CD4-positive, alpha-beta T cell (primary cell): Measurements from ENCODE around the gene SYNE1. TPM values are rescaled to one million over a fixed set of nuclear protein-coding genes. Genes with fewer than 3 reads are reported as not detected.

Experiments used
- ATAC-seq: fragments of 200-7000 bp; cut with Tn5 transposase; one replicate; pipeline ENCODE4 v1.10.0; 2022; ENCODE audit warnings: mild to moderate bottlenecking; ENCODE audit not compliant: poor library complexity
- CTCF ChIA-PET: fragments of 350-600 bp; sonication (Branson Sonifier 250); formaldehyde crosslinking; loops from one replicate; lab custom pipeline; 2021; ENCODE audit warnings: antibody characterized with exemption, inconsistent platforms; lab: Charles Lee
- POLR2A ChIA-PET: fragments of 350-600 bp; sonication (Branson Sonifier 250); formaldehyde crosslinking; loops from one replicate; lab custom pipeline; 2021; ENCODE audit warnings: antibody characterized with exemption, inconsistent platforms; lab: Charles Lee
- DNase-seq, 14 experiments: peaks; one replicate each; pipeline ENCODE4 v3.0.0-alpha.2; 2013 to 2020; ENCODE audit warnings: mixed read lengths in 2 of 14
- H3K27ac ChIP-seq, 2 donors: one replicate each; pipeline versions ENCODE4 v1.5.1 to v1.7.0; 2013; ENCODE audit warnings: low read length in 2 of 2, low read depth in 1 of 2, mild to moderate bottlenecking in 1 of 2
- H3K27me3 ChIP-seq, 2 experiments: 1 replicate in 1 of 2; 2 replicates in 1 of 2; pipeline versions ENCODE4 v1.6.1 to v1.7.0; 2013; ENCODE audit warnings: low read length in 2 of 2, control low read depth in 1 of 2, mild to moderate bottlenecking in 1 of 2, moderate library complexity in 1 of 2; ENCODE audit not compliant: insufficient read depth in 2 of 2, control insufficient read depth in 1 of 2
- H3K36me3 ChIP-seq: one replicate; pipeline ENCODE4 v1.6.1; 2013; ENCODE audit warnings: low read length, control low read depth; ENCODE audit not compliant: insufficient read depth
- H3K4me1 ChIP-seq: one replicate; pipeline ENCODE4 v1.6.1; 2013; ENCODE audit warnings: low read length, control low read depth; ENCODE audit not compliant: insufficient read depth
- H3K4me3 ChIP-seq: one replicate; pipeline ENCODE4 v1.5.1; 2013; ENCODE audit warnings: mild to moderate bottlenecking, low read length, moderate library complexity
- H3K9me3 ChIP-seq, 2 experiments: 1 replicate in 1 of 2; 2 replicates in 1 of 2; pipeline versions ENCODE4 v1.6.1 to v1.7.0; 2013; ENCODE audit warnings: low read length in 2 of 2, mild to moderate bottlenecking in 2 of 2, control low read depth in 1 of 2, moderate library complexity in 1 of 2; ENCODE audit not compliant: control insufficient read depth in 1 of 2, insufficient read depth in 1 of 2
- H3K27ac Mint-ChIP-seq: one replicate; pipeline ENCODE4 v1.8.0; 2020; ENCODE audit warnings: mixed read lengths
- H3K27me3 Mint-ChIP-seq: one replicate; pipeline ENCODE4 v1.8.0; 2021; ENCODE audit warnings: mixed read lengths
- H3K36me3 Mint-ChIP-seq: one replicate; pipeline ENCODE4 v1.8.0; 2021; ENCODE audit warnings: low read depth, mixed read lengths
- H3K4me1 Mint-ChIP-seq: one replicate; pipeline ENCODE4 v1.8.0; 2021; ENCODE audit warnings: low read depth, mixed read lengths
- H3K4me3 Mint-ChIP-seq: one replicate; pipeline ENCODE4 v1.8.0; 2020; ENCODE audit warnings: mild to moderate bottlenecking, mixed read lengths
- H3K9me3 Mint-ChIP-seq: one replicate; pipeline ENCODE4 v1.8.0; 2020; ENCODE audit warnings: mixed read lengths
- intact Hi-C, 2 experiments: fragments of 100-400 bp; cut with DNase I in 1 of 2; cut with micrococcal nuclease in 1 of 2; formaldehyde crosslinking; loops; one replicate each; pipeline versions ENCODE4 v1.15.1 to v1.9.0; 2023 to 2025; cut with DNase I, micrococcal nuclease
- total RNA-seq, 174 experiments: library from RNA in 2 of 174; stranded (reverse) in 2 of 174; gene quantifications; one replicate each; pipeline ENCODE4 v1.2.3 and lab custom pipeline; 2021 to 2026
- TF ChIP-seq, protein P1 (sequence below): fragments of 200-600 bp; IDR thresholded peaks from one replicate; pipeline ENCODE4 v1.8.0; 2022; ENCODE audit warnings: antibody characterized with exemption, mild to moderate bottlenecking

The SYNE1 gene
- total RNA-seq, 2 experiments from 2014 or later, result 94.9 to 108 TPM

- Mint-ChIP-seq H3K36me3 (peaks cover 84% of the 10 kb centered on the region), H3K4me1 (no peaks in the 10 kb centered on the region), H3K27ac (no peak overlapping the region), H3K9me3 (no peaks in the 10 kb centered on the region), H3K4me3 (no peak overlapping the region), H3K27me3 (no peaks in the 10 kb centered on the region)
- no peaks in the 10 kb centered on the region for H3K27me3 ChIP-seq
- H3K4me3 ChIP-seq, result no peak overlapping the region
- ChIA-PET POLR2A (no interaction called here), CTCF (no interaction called here)
- peaks cover 65% of the 10 kb centered on the region for H3K36me3 ChIP-seq
- no peak overlapping the region for H3K27ac ChIP-seq
- H3K9me3 ChIP-seq, result no peaks in the 10 kb centered on the region
- DNase-seq, result no peak
- no peaks in the 10 kb centered on the region for H3K4me1 ChIP-seq
- no peak for ATAC-seq
- TF ChIP-seq, protein P1, sequence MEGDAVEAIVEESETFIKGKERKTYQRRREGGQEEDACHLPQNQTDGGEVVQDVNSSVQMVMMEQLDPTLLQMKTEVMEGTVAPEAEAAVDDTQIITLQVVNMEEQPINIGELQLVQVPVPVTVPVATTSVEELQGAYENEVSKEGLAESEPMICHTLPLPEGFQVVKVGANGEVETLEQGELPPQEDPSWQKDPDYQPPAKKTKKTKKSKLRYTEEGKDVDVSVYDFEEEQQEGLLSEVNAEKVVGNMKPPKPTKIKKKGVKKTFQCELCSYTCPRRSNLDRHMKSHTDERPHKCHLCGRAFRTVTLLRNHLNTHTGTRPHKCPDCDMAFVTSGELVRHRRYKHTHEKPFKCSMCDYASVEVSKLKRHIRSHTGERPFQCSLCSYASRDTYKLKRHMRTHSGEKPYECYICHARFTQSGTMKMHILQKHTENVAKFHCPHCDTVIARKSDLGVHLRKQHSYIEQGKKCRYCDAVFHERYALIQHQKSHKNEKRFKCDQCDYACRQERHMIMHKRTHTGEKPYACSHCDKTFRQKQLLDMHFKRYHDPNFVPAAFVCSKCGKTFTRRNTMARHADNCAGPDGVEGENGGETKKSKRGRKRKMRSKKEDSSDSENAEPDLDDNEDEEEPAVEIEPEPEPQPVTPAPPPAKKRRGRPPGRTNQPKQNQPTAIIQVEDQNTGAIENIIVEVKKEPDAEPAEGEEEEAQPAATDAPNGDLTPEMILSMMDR, result no peak
- intact Hi-C loops, result no loop called here
These were observed 390.4 kb downstream of the SYNE1 start for GRCh38 chr6:152246554-152247337.

DNA sequence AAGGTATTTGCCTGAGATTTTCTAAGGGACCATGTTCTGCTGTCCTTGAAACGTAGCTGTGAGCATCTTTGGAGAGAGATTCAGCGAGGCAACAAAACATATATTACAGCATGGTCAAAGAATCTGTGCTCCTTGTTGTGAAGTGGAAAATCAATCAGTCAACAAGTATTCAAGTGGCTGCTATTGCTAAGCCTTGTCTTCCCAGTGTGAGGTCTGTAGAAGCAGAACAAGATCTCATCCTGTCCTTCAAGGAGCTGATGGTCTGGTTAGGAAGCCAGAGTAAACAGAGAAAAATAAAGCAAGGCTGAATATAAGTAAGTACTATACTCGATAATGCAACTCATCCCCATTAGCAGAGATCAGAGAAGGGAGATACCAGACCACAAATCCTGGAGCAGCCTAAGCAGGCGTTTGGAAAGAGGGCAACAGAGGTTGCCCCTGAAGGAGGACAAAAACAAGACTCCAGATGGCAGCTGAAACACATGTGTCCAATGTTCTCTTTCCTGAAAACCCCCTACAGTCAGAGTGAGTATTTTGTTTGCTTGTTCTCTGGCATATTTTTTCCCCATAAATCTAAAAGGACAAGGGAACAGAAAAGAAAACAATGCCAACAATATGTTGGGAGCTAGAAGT, 392.0 kb downstream of the SYNE1 start:
- no peaks in the 10 kb centered on the region for H3K4me1 Mint-ChIP-seq
- CTCF ChIA-PET, result interaction anchor here (0.8 kb wide), 1 partner anchor 8 kb away, joined by 4 read pairs; no protein-coding TSS in a partner anchor
- Histone ChIP-seq H3K27me3 (no peaks in the 10 kb centered on the region), H3K4me1 (no peaks in the 10 kb centered on the region), H3K36me3 (peaks cover 77% of the 10 kb centered on the region), H3K4me3 (no peak overlapping the region), H3K27ac (no peak overlapping the region), H3K9me3 (no peaks in the 10 kb centered on the region)
- no peaks in the 10 kb centered on the region for H3K9me3 Mint-ChIP-seq
- POLR2A ChIA-PET, result no interaction called here
- no peak overlapping the region for H3K27ac Mint-ChIP-seq
- intact Hi-C loops, result loop anchor here in 1 of 2 experiments (5.0 kb wide), 1 partner anchor 88 kb away; no protein-coding TSS in a partner anchor
- DNase-seq, result no peak
- no peak overlapping the region for H3K4me3 Mint-ChIP-seq
- TF ChIP-seq, protein P1, result no peak
- ATAC-seq, result no peak
- no peaks in the 10 kb centered on the region for H3K27me3 Mint-ChIP-seq
- peaks cover 89% of the 10 kb centered on the region for H3K36me3 Mint-ChIP-seq

DNA sequence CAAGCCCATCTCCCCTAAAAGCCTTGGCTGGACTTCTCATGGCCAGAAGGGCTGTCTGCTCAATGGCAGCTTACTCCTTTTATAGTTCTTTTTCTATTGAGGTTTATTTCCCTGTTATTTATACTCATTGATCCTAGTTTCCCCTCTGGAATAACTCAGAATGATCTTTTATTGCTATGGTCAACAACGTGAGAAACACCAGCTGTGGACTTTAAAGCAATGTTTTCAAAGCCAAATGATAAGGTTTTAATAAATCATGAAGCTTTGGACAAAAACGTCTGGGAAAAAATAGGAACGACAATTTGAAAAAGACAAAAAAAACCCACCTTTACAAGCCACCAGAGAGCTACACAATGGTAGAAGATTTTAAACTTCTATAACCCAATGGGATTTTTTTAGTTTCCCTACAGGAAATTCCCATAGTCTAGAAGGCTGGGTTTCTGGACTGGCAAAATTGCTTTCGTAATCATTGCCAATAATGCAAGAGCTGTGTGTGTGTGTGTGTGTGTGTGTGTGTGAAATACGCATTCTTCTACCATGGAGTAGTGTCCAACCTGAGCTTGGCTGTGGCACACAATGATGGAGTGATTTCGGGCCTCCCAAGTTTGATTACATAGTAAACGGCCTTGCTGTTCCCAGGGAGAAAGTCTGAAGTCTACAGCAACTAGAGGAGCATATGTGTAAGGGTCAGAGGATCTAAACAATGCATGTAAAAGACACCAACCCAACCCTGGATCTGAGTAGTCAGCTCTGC, 396.0 kb downstream of the SYNE1 start:
- TF ChIP-seq, protein P1, result no peak
- CTCF ChIA-PET, result no interaction called here

More for the DNA sequence above, 396.0 kb downstream of the SYNE1 start:
- no peaks in the 10 kb centered on the region for H3K4me1 Mint-ChIP-seq
- no peaks in the 10 kb centered on the region for H3K4me1 ChIP-seq
- no peaks in the 10 kb centered on the region for H3K9me3 Mint-ChIP-seq
- peaks cover 96% of the 10 kb centered on the region for H3K36me3 Mint-ChIP-seq
- POLR2A ChIA-PET, result no interaction called here
- no peaks in the 10 kb centered on the region for H3K27me3 ChIP-seq
- H3K27me3 Mint-ChIP-seq, result no peaks in the 10 kb centered on the region
- intact Hi-C loops, result loop anchor here in 1 of 2 experiments (5.0 kb wide), 1 partner anchor 84 kb away; no protein-coding TSS in a partner anchor
- H3K4me3 ChIP-seq, result no peak overlapping the region
- peaks cover 88% of the 10 kb centered on the region for H3K36me3 ChIP-seq
- no peak overlapping the region for H3K27ac Mint-ChIP-seq
- no peak for DNase-seq
- ATAC-seq, result no peak
- no peak overlapping the region for H3K27ac ChIP-seq
- no peaks in the 10 kb centered on the region for H3K9me3 ChIP-seq
- no peak overlapping the region for H3K4me3 Mint-ChIP-seq
